ENCODE measurements around the gene FAM83E. TPM values are rescaled to one million over a fixed set of nuclear protein-coding genes. Genes with fewer than 3 reads are reported as not detected.
"Not testable (repeated sequence)": the region's sequence is repeated elsewhere in the genome, so short reads cannot be mapped to it uniquely, and the experiment has no call there.

The FAM83E gene
- polyA plus RNA-seq, 1 experiment, result 0.16 TPM

- Histone ChIP-seq H3K4me3 (ENCODE audit: low read depth, low read length) (no peak overlapping the region), H3K36me3 (ENCODE audit: control insufficient read depth, insufficient read depth, low read length) (no peaks in the 10 kb centered on the region), H3K27me3 (ENCODE audit: control insufficient read depth, insufficient read depth, low read length) (no peaks in the 10 kb centered on the region)
- POLR2A ChIA-PET, result no interaction called here
- no peak for DNase-seq (ENCODE audit: low read depth)
- TF ChIP-seq CTCF (IDR thresholded peaks at IDR 0.05; ENCODE audit: insufficient read depth, low read depth, low read length), result no peak
- CTCF ChIA-PET, result interaction anchor here (1.0 to 11.3 kb wide), 2 partner anchors 72 to 89 kb away, joined by 4 to 226 read pairs; no protein-coding TSS in a partner anchor
Measured at GRCh38 chr19:48578891-48579290, 36.0 kb downstream of the FAM83E start.

GRCh38 chr19:48577908-48578307, 37.0 kb downstream of the FAM83E start:
- H3K36me3 ChIP-seq (ENCODE audit: control insufficient read depth, insufficient read depth, low read length); DNase-seq (ENCODE audit: low read depth); POLR2A ChIA-PET; H3K4me3 ChIP-seq (ENCODE audit: low read depth, low read length); H3K27me3 ChIP-seq (ENCODE audit: control insufficient read depth, insufficient read depth, low read length): not testable (repeated sequence)
- CTCF ChIA-PET, result interaction anchor here (0.6 to 1.3 kb wide), 4 partner anchors 72 to 312 kb away, joined by 3 to 4 read pairs (median 4); no protein-coding TSS in a partner anchor

- Histone ChIP-seq H3K36me3 (ENCODE audit: control insufficient read depth, insufficient read depth, low read length) (no peaks in the 10 kb centered on the region), H3K4me3 (ENCODE audit: low read depth, low read length) (no peak overlapping the region), H3K27me3 (ENCODE audit: control insufficient read depth, insufficient read depth, low read length) (no peaks in the 10 kb centered on the region)
- TF ChIP-seq CTCF (IDR thresholded peaks at IDR 0.05; ENCODE audit: insufficient read depth, low read depth, low read length), result no peak
- POLR2A ChIA-PET, result no interaction called here
- CTCF ChIA-PET, result interaction anchor here (2.9 to 3.3 kb wide), 2 partner anchors 9 to 13 kb away, joined by 9 to 26 read pairs; no protein-coding TSS in a partner anchor
- DNase-seq (ENCODE audit: low read depth), result no peak
Measured at GRCh38 chr19:48575931-48576622, 38.8 kb downstream of the FAM83E start.

- TF ChIP-seq CTCF (IDR thresholded peaks at IDR 0.05; ENCODE audit: insufficient read depth, low read depth, low read length), result no peak
- CTCF ChIA-PET, result interaction anchor here (1.1 to 3.3 kb wide), 4 partner anchors 12 to 84 kb away, joined by 3 to 26 read pairs (median 8); no protein-coding TSS in a partner anchor
- POLR2A ChIA-PET, result no interaction called here
Measured at GRCh38 chr19:48573163-48573505, 41.7 kb downstream of the FAM83E start.

GRCh38 chr19:48571378-48572162, 43.3 kb downstream of the FAM83E start:
- CTCF ChIA-PET, result interaction anchor here (0.6 to 1.1 kb wide), 3 partner anchors 10 to 124 kb away, joined by 3 read pairs; no protein-coding TSS in a partner anchor
- no peak for DNase-seq (ENCODE audit: low read depth)
- POLR2A ChIA-PET, result no interaction called here
- no peak overlapping the region for H3K4me3 ChIP-seq (ENCODE audit: low read depth, low read length)
- no peaks in the 10 kb centered on the region for H3K27me3 ChIP-seq (ENCODE audit: control insufficient read depth, insufficient read depth, low read length)
- H3K36me3 ChIP-seq (ENCODE audit: control insufficient read depth, insufficient read depth, low read length), result no peaks in the 10 kb centered on the region
- no peak for TF ChIP-seq CTCF (IDR thresholded peaks at IDR 0.05; ENCODE audit: insufficient read depth, low read depth, low read length)

More at GRCh38 chr19:48573163-48573505, 41.7 kb downstream of the FAM83E start:
- Histone ChIP-seq H3K27me3 (ENCODE audit: control insufficient read depth, insufficient read depth, low read length) (no peaks in the 10 kb centered on the region), H3K36me3 (ENCODE audit: control insufficient read depth, insufficient read depth, low read length) (no peaks in the 10 kb centered on the region), H3K4me3 (ENCODE audit: low read depth, low read length) (no peak overlapping the region)
- no peak for DNase-seq (ENCODE audit: low read depth)

All from BJ (cell line).